Measurements from ENCODE around the gene ARHGAP19.

- TF ChIP-seq CTCF (tag by site-specific recombination; IDR thresholded peaks at IDR 0.05) (no peak), ZNF560 (tag by site-specific recombination; IDR thresholded peaks at IDR 0.05; ENCODE audit: borderline replicate concordance) (no peak), ZNF707 (tag by site-specific recombination; IDR thresholded peaks at IDR 0.05) (no peak), HOXD13 (CRISPR knock-in tag; IDR thresholded peaks at IDR 0.05; ENCODE audit: borderline replicate concordance) (no peak), ZNF777 (tag by site-specific recombination; IDR thresholded peaks at IDR 0.05; ENCODE audit: borderline replicate concordance) (no peak), ZBTB49 (tag by site-specific recombination; IDR thresholded peaks at IDR 0.05; ENCODE audit: low read depth) (no peak), ZNF37A (tag by site-specific recombination; IDR thresholded peaks at IDR 0.05) (no peak), ZNF121 (tag by site-specific recombination; IDR thresholded peaks at IDR 0.05) (no peak), KLF10 (tag by site-specific recombination; IDR thresholded peaks at IDR 0.05) (no peak), SCRT1 (tag by site-specific recombination; IDR thresholded peaks at IDR 0.05; ENCODE audit: borderline replicate concordance) (no peak), ZNF24 (tag by site-specific recombination; IDR thresholded peaks at IDR 0.05) (no peak), ZNF473 (tag by site-specific recombination; IDR thresholded peaks at IDR 0.05) (no peak), ZNF175 (tag by site-specific recombination; IDR thresholded peaks at IDR 0.05) (no peak)
Observed at GRCh38 chr10:97292862-97293198, 393 bp upstream of the ARHGAP19 start.
